K562 (cell line): ENCODE measurements around the gene SLC66A3. TPM values are rescaled to one million over a fixed set of nuclear protein-coding genes. Genes with fewer than 3 reads are reported as not detected.

Experiments
- ATAC-seq: fragments of 200-7000 bp; cut with Tn5 transposase; 3 replicates; pipeline ENCODE4 v1.9.1; 2020; ENCODE audit warnings: moderate library complexity
- BruUV-seq: library from RNA; stranded (reverse); fragments of 400-500 nt; replicated peaks from 2 replicates; lab custom pipeline; 2021; lab: Mats Ljungman, UMichigan
- CTCF ChIA-PET: fragments of 300-600 bp; formaldehyde crosslinking; extraction: SDS; loops from one replicate; lab custom pipeline; 2021; ENCODE audit warnings: low intra/inter-chr PET ratio; lab: Yijun Ruan, JAX
- POLR2A ChIA-PET: fragments of 300-600, 350-650 bp; sonication (Branson Sonifier 250); formaldehyde crosslinking; extraction: SDS; loops from one replicate; lab custom pipeline; 2021; ENCODE audit warnings: antibody characterized with exemption, inconsistent platforms; lab: Yijun Ruan, JAX
- DNase-seq, 4 experiments: peaks; one replicate each; pipeline versions ENCODE4 v3.0.0 to v3.0.0-alpha.2; 2011 to 2018; ENCODE audit warnings: low spot score in 3 of 4, mixed read lengths in 3 of 4; ENCODE audit errors: extremely low read depth in 1 of 4
- FAIRE-seq: peaks from 2 replicates; lab custom pipeline; 2011; peaks lifted over from hg19 to GRCh38; lab: Jason Lieb, UNC
- H2AFZ ChIP-seq: 2 replicates; pipeline ENCODE4 v1.6.0; 2011; ENCODE audit warnings: low read depth, low read length, control low read depth, inconsistent platforms
- H3K27ac ChIP-seq: fragments of 200-600 bp; 3 replicates; pipeline ENCODE4 v1.8.0; 2011; ENCODE audit warnings: low read depth, mild to moderate bottlenecking, control low read depth, inconsistent platforms, low read length, moderate library complexity, mixed read lengths; ENCODE audit errors: extremely low read depth
- H3K27me3 ChIP-seq, 2 experiments: fragments of 300-600 bp in 1 of 2; 2 replicates in 1 of 2; 3 replicates in 1 of 2; pipeline versions ENCODE4 v1.6.0 to v1.8.0; 2011; ENCODE audit warnings: inconsistent platforms in 2 of 2, low read length in 2 of 2, mild to moderate bottlenecking in 1 of 2, mixed read lengths in 1 of 2, moderate library complexity in 1 of 2; ENCODE audit not compliant: control insufficient read depth in 2 of 2, insufficient read depth in 2 of 2
- H3K36me3 ChIP-seq: fragments of 300-600 bp; 3 replicates; pipeline ENCODE4 v1.8.0; 2011; ENCODE audit warnings: mild to moderate bottlenecking, low read length, inconsistent platforms; ENCODE audit not compliant: control insufficient read depth, insufficient read depth
- H3K4me1 ChIP-seq, 2 experiments: fragments of 200-600 bp in 1 of 2; replicated peaks in 1 of 2; 2 replicates in 1 of 2; 3 replicates in 1 of 2; pipeline versions ENCODE4 v1.5.1 to v1.8.0; 2011; ENCODE audit warnings: inconsistent platforms in 2 of 2, low read length in 2 of 2, mild to moderate bottlenecking in 1 of 2, mixed read lengths in 1 of 2, moderate library complexity in 1 of 2; ENCODE audit not compliant: control insufficient read depth in 2 of 2, insufficient read depth in 2 of 2
- H3K4me2 ChIP-seq: 2 replicates; pipeline ENCODE4 v1.6.1; 2011; ENCODE audit warnings: low read length, control low read depth, inconsistent platforms, mixed read lengths; ENCODE audit not compliant: insufficient read depth
- H3K4me3 ChIP-seq: fragments of 200-600 bp; sonication (generic), shearing (Covaris generic); 2 replicates; pipeline ENCODE4 v1.5.1; 2016; ENCODE audit warnings: control low read depth, inconsistent platforms
- H3K79me2 ChIP-seq: fragments of 200-600 bp; 3 replicates; pipeline ENCODE4 v1.8.0; 2011; ENCODE audit warnings: low read length, inconsistent platforms; ENCODE audit not compliant: control insufficient read depth, insufficient read depth
- H3K9ac ChIP-seq, 2 experiments: 2 replicates each; pipeline versions ENCODE4 v1.6.0 to v1.6.1; 2011; ENCODE audit warnings: low read depth in 2 of 2, low read length in 2 of 2, control low read depth in 1 of 2, inconsistent platforms in 1 of 2, mild to moderate bottlenecking in 1 of 2, mixed read lengths in 1 of 2; ENCODE audit not compliant: insufficient read depth in 1 of 2
- H3K9me1 ChIP-seq: one replicate; pipeline ENCODE4 v1.6.0; 2011; ENCODE audit warnings: inconsistent platforms, mild to moderate bottlenecking, low read length, moderate library complexity; ENCODE audit not compliant: control insufficient read depth, insufficient read depth
- H3K9me3 ChIP-seq: replicated peaks from 2 replicates; pipeline ENCODE4 v1.5.1; 2011; ENCODE audit warnings: low read depth, low read length, inconsistent platforms; ENCODE audit not compliant: control insufficient read depth, insufficient read depth
- H4K20me1 ChIP-seq: replicated peaks from 2 replicates; pipeline ENCODE4 v1.6.1; 2011; ENCODE audit warnings: low read length, inconsistent platforms, mixed read lengths; ENCODE audit not compliant: control insufficient read depth, insufficient read depth
- ARNT ChIP-seq, 2 experiments: fragments of 450-650 bp; IDR thresholded peaks; 2 replicates each; pipeline ENCODE4 v1.6.1; 2016; ENCODE audit warnings: mild to moderate bottlenecking in 1 of 2
- BRD4 ChIP-seq: fragments of 200-600 bp; sonication (generic); IDR thresholded peaks from 2 replicates; pipeline ENCODE4 v1.6.1; 2017; ENCODE audit warnings: inconsistent platforms
- ETV6 ChIP-seq, 3 experiments: fragments of 150-350 bp in 1 of 3; sonication (generic) in 1 of 3; formaldehyde crosslinking in 1 of 3; IDR thresholded peaks; 2 replicates each; pipeline versions ENCODE4 v1.6.1 to v1.8.0; 2014 to 2022; ENCODE audit warnings: borderline replicate concordance in 2 of 3, low read depth in 2 of 3, antibody characterized with exemption in 1 of 3, low read length in 1 of 3, mild to moderate bottlenecking in 1 of 3, missing genetic modification reagents in 1 of 3
- FOXP1 ChIP-seq: sonication (generic); formaldehyde crosslinking; IDR thresholded peaks from 2 replicates; pipeline ENCODE4 v1.8.0; 2022; ENCODE audit warnings: mild to moderate bottlenecking, missing genetic modification reagents
- GTF2A2 ChIP-seq: IDR thresholded peaks from 2 replicates; pipeline ENCODE4 v1.6.1; 2016; ENCODE audit warnings: mild to moderate bottlenecking, missing genetic modification characterization, missing compliant biosample characterization
- HLTF ChIP-seq: fragments of 450-650 bp; IDR thresholded peaks from 2 replicates; pipeline ENCODE4 v1.6.1; 2016
- IFI16 ChIP-seq: fragments of 250-450 bp; sonication (Bioruptor Pico); IDR thresholded peaks from 2 replicates; pipeline ENCODE4 v2.1.2; 2022; ENCODE audit warnings: mild to moderate bottlenecking, inconsistent platforms
- MED1 ChIP-seq: sonication (generic); formaldehyde crosslinking; IDR thresholded peaks from 2 replicates; pipeline ENCODE4 v1.8.1; 2023; ENCODE audit warnings: missing genetic modification reagents, borderline replicate concordance
- SAP30 ChIP-seq: fragments of 200-600 bp; sonication (generic); IDR thresholded peaks from 2 replicates; pipeline ENCODE4 v1.6.1; 2012; ENCODE audit warnings: borderline replicate concordance, low read depth, mild to moderate bottlenecking, moderate library complexity, low read length, control low read depth, inconsistent platforms; ENCODE audit not compliant: insufficient read depth, poor library complexity, severe bottlenecking
- SIN3B ChIP-seq: fragments of 450-650 bp; IDR thresholded peaks from 2 replicates; pipeline ENCODE4 v1.6.1; 2017; ENCODE audit warnings: low read depth, mild to moderate bottlenecking, moderate library complexity
- SUPT5H ChIP-seq: fragments of 450-650 bp; IDR thresholded peaks from 2 replicates; pipeline ENCODE4 v1.6.1; 2016
- WHSC1 ChIP-seq: IDR thresholded peaks from one replicate; pipeline ENCODE4 v1.6.1; 2012; ENCODE audit warnings: low read length, control low read depth, inconsistent platforms
- ZNF224 ChIP-seq: sonication (generic); formaldehyde crosslinking; IDR thresholded peaks from 2 replicates; pipeline ENCODE4 v1.8.0; 2022; ENCODE audit warnings: mild to moderate bottlenecking, missing genetic modification reagents
- ZNF583 ChIP-seq: fragments of 250-450 bp; sonication (Bioruptor Pico); IDR thresholded peaks from 2 replicates; pipeline ENCODE4 v1.4.0; 2020
- WGBS: fragments of 100-300 bp; shearing (Covaris generic); methylation state at CpG from one replicate; pipeline ENCODE4 v1.1.6; 2016; ENCODE audit warnings: low coverage, mixed read lengths; ENCODE audit not compliant: insufficient coverage; ENCODE audit errors: missing lambda C conversion rate; 5-methylcytosine and 5-hydroxymethylcytosine counted together
- in situ Hi-C: fragments of 300-500 bp; cut with MboI; formaldehyde crosslinking; loops from 4 replicates; pipeline ENCODE4 v1.15.0; 2018; ENCODE audit warnings: inconsistent platforms, mixed read lengths
- intact Hi-C: fragments of 100-400 bp; cut with micrococcal nuclease; formaldehyde crosslinking; loops from 2 replicates; pipeline ENCODE4 v1.14.2; 2022
- polyA plus RNA-seq, 8 experiments: library from polyadenylated mRNA; depleted of rRNA in 4 of 8; stranded (reverse) in 5 of 8; unstranded in 3 of 8; fragments of >200 nt; fragmentation: Nextera tagmentation in 2 of 8; fragmentation: Illumina TruSeq in 1 of 8; extraction: Ambion mirVana in 2 of 8; extraction: Trizol in 1 of 8; gene quantifications; 2 replicates each; pipeline versions ENCODE4 v1.2.1 to v1.2.3, GENCODE V29; 2011 to 2014; ENCODE audit warnings: inconsistent platforms in 1 of 8, missing spikeins in 1 of 8
- total RNA-seq, 7 experiments: library from RNA; depleted of rRNA in 6 of 7; stranded (reverse); fragments of >200 nt in 6 of 7; fragmentation: Illumina TruSeq in 2 of 7; extraction: Trizol in 2 of 7; gene quantifications; 2 replicates each; pipeline versions ENCODE4 v1.2.1 to v1.2.3, GENCODE V29; 2011 to 2021; ENCODE audit warnings: low replicate concordance in 1 of 7

SLC66A3 gene
- total and polyA plus RNA-seq, 9 of the 15 experiments (the other 6 are each of a cell fraction or from before 2014, with no cell fraction given), result 2.8 to 30.0 (median 9.1) TPM

GRCh38 chr2:11213090-11213638, 57.9 kb downstream of the SLC66A3 start (continued):
- TF ChIP-seq BRD4 (no peak), IFI16 (CRISPR knock-in tag) (no peak)

GRCh38 chr2:11213975-11214374, 58.7 kb downstream of the SLC66A3 start:
- peaks cover 62% of the 10 kb centered on the region; the same call in 2 of the 3 replicates for H3K36me3 ChIP-seq
- BruUV-seq, result no TSS peak
- no peaks in the 10 kb centered on the region for H3K27me3 ChIP-seq
- 86% methylated on average over 1 of the region's 1 CpG for WGBS
- CTCF ChIA-PET, result no interaction called here
- FAIRE-seq (no peak), ATAC-seq (no peak), DNase-seq (no peak)
- no peak overlapping the region for H3K4me3 ChIP-seq
- no peak for TF ChIP-seq ARNT (IDR thresholded peaks at IDR 0.05)
- no peak for TF ChIP-seq SAP30
- TF ChIP-seq ZNF583 (CRISPR knock-in tag), result no peak
- no peak for TF ChIP-seq MED1 (CRISPR knock-in tag)
- no peak for TF ChIP-seq WHSC1
- TF ChIP-seq SUPT5H, result no peak
- no peak for TF ChIP-seq ZNF224 (CRISPR knock-in tag)
- TF ChIP-seq GTF2A2, result no peak
- no peak for TF ChIP-seq SIN3B
- TF ChIP-seq HLTF, result no peak
- no peak for TF ChIP-seq ETV6 (IDR thresholded peaks at IDR 0.05; ENCODE audit: borderline replicate concordance in 1 of 2, low read depth in 2 of 2, low read length in 1 of 2)
- TF ChIP-seq ETV6 (CRISPR knock-in tag; IDR thresholded peaks at IDR 0.05; ENCODE audit: borderline replicate concordance), result no peak
- no peak for TF ChIP-seq FOXP1 (CRISPR knock-in tag)
- H3K9ac ChIP-seq, result no peak overlapping the region
- no peak overlapping the region for H3K27ac ChIP-seq
- POLR2A ChIA-PET, result no interaction called here
- H3K9me1 ChIP-seq, result no peaks in the 10 kb centered on the region
- H2AFZ ChIP-seq, result no peak overlapping the region
- H3K4me2 ChIP-seq, result no peak overlapping the region
- in situ Hi-C loops (no loop called here), intact Hi-C loops (no loop called here)
- H3K9me3 ChIP-seq, result no peaks in the 10 kb centered on the region
- no peaks in the 10 kb centered on the region for H4K20me1 ChIP-seq
- H3K4me1 ChIP-seq, result no peaks in the 10 kb centered on the region
- no peaks in the 10 kb centered on the region for H3K79me2 ChIP-seq
